HepG2 (cell line): ENCODE data around the gene SRCIN1.

Experiments
- CEBPB ChIP-seq: IDR thresholded peaks from 2 replicates; pipeline ENCODE4 v1.6.1; 2011; ENCODE audit warnings: low read depth, low read length, improper control_type of control experiment, borderline replicate concordance
- CTCF ChIP-seq: sonication (generic); formaldehyde crosslinking; IDR thresholded peaks from 2 replicates; pipeline ENCODE4 v1.5.0; 2020; ENCODE audit warnings: mild to moderate bottlenecking, missing genetic modification reagents, moderate library complexity
- POLR2A ChIP-seq, 2 experiments: IDR thresholded peaks; 2 replicates each; pipeline ENCODE4 v1.6.1; 2011; ENCODE audit warnings: low read depth in 2 of 2, low read length in 2 of 2, mild to moderate bottlenecking in 1 of 2, moderate library complexity in 1 of 2; ENCODE audit not compliant: insufficient read depth in 1 of 2
- POLR2AphosphoS5 ChIP-seq: IDR thresholded peaks from 2 replicates; pipeline ENCODE4 v1.6.1; 2012; ENCODE audit warnings: low read depth, low read length
- SP1 ChIP-seq, 2 experiments: fragments of 450-650 bp in 1 of 2; sonication (generic) in 1 of 2; formaldehyde crosslinking in 1 of 2; IDR thresholded peaks; 2 replicates each; pipeline versions ENCODE4 v1.4.0 to v1.6.1; 2016 to 2020; ENCODE audit warnings: missing genetic modification reagents in 1 of 2
- ZNF879 ChIP-seq: sonication (generic); formaldehyde crosslinking; IDR thresholded peaks from 2 replicates; pipeline ENCODE4 v1.8.1; 2023; ENCODE audit warnings: missing genetic modification reagents

DNA sequence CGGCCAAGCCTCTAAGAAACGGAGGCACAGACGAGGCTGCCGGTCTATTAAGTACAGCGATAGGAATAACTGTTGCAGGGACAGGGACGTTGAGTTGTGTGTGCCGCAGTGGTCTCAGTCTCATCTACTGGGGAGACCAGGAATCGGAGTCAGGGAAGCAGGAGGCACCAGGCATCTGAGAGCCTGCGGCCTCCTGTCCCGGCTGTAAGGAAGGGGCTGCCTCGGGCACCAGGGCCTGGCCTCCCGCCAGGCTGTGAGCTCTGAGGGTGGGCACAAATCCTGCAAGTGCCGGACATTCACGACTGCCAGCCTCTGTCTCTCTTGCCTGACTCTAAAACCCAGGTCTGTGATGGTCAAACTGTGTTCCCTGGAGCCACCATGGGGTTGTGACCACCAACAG, 101.5 kb downstream of the SRCIN1 start:
- TF ChIP-seq SP1 (IDR thresholded peaks at IDR 0.05) (no peak), SP1 (CRISPR knock-in tag; IDR thresholded peaks at IDR 0.05) (no peak), POLR2A (IDR thresholded peaks at IDR 0.05; ENCODE audit: insufficient read depth in 1 of 2, low read depth in 2 of 2, low read length in 2 of 2) (no peak), CTCF (CRISPR knock-in tag) (no peak), ZNF879 (CRISPR knock-in tag) (no peak), CEBPB (no peak), POLR2AphosphoS5 (no peak)
